ENCODE results near the gene SRSF4. TPM values are rescaled to one million over a fixed set of nuclear protein-coding genes. Genes with fewer than 3 reads are reported as not detected.
A peak's percentile ranks its signal among the peaks of the same experiment; 100 is the strongest.

SRSF4 gene
- total RNA-seq, 1 donor, result 27.9 TPM

- peak overlapping the region; percentile 81 for H3K4me3 ChIP-seq (ENCODE audit: insufficient read depth, low read length)
- DNase-seq (ENCODE audit: insufficient read length, low spot score, missing footprints), result no peak
- H3K27me3 ChIP-seq (ENCODE audit: insufficient read depth, low read length), result no peaks in the 10 kb centered on the region
- no peak for TF ChIP-seq CTCF (IDR thresholded peaks at IDR 0.05; ENCODE audit: extremely low read depth, low read depth, low read length)
- H2AFZ ChIP-seq (ENCODE audit: low read length), result no peak overlapping the region
- H3K4me1 ChIP-seq (ENCODE audit: insufficient read depth, low read length), result peaks cover 12% of the 10 kb centered on the region
- peaks cover 10% of the 10 kb centered on the region for H4K20me1 ChIP-seq (ENCODE audit: insufficient read depth, low read length)
- no peaks in the 10 kb centered on the region for H3K9me3 ChIP-seq (ENCODE audit: low read depth, low read length)
- no peaks in the 10 kb centered on the region for H3K79me2 ChIP-seq (ENCODE audit: insufficient read depth, low read length)
- H3K27ac ChIP-seq (ENCODE audit: low read depth, low read length), result no peak overlapping the region
- H3K4me2 ChIP-seq (ENCODE audit: insufficient read depth, low read length), result peak overlapping the region; percentile 86
- H3K36me3 ChIP-seq (ENCODE audit: insufficient read depth, low read length), result no peaks in the 10 kb centered on the region
Observed at GRCh38 chr1:29121516-29121935, 60.2 kb downstream of the SRSF4 start.

DNA sequence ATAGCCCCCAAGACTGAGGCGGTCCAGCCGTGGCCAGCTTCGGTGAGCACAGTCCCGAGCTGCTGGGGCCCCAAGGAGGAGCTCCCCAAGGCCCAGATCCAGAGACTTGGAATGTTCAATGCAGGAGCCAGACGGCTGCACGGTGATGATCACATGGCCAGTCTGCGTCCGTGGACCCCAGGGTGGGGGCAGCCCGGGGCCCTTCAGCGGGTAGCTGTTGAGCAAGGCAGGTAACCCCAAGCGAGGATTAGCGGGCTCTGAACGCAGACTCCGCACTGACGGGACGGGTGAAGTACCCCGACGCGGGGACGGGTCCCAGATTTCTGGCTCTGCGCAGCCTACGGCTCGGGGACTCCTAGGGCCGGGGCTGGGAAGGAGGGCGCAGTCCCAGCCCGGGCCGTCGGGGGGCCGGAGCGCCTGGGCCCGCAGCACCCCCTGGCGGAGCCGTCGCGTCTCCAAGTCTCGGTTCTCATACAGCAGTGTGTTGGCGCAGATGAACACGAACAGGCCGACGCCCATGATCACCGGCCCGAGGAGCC lies 60.7 kb downstream of the SRSF4 start:
- peaks cover 10% of the 10 kb centered on the region for H4K20me1 ChIP-seq (ENCODE audit: insufficient read depth, low read length)
- peak; percentile 11 for TF ChIP-seq CTCF (IDR thresholded peaks at IDR 0.05; ENCODE audit: extremely low read depth, low read depth, low read length)
- no peak overlapping the region for H3K27ac ChIP-seq (ENCODE audit: low read depth, low read length)
- H3K4me3 ChIP-seq (ENCODE audit: insufficient read depth, low read length), result no peak overlapping the region
- H3K4me1 ChIP-seq (ENCODE audit: insufficient read depth, low read length), result peaks cover 12% of the 10 kb centered on the region
- no peaks in the 10 kb centered on the region for H3K36me3 ChIP-seq (ENCODE audit: insufficient read depth, low read length)
- H3K9me3 ChIP-seq (ENCODE audit: low read depth, low read length), result no peaks in the 10 kb centered on the region
- no peak overlapping the region for H3K4me2 ChIP-seq (ENCODE audit: insufficient read depth, low read length)
- H3K27me3 ChIP-seq (ENCODE audit: insufficient read depth, low read length), result no peaks in the 10 kb centered on the region
- H3K79me2 ChIP-seq (ENCODE audit: insufficient read depth, low read length), result no peaks in the 10 kb centered on the region
- H2AFZ ChIP-seq (ENCODE audit: low read length), result no peak overlapping the region
- DNase-seq (ENCODE audit: insufficient read length, low spot score, missing footprints), result peak; percentile 93

- H3K4me3 ChIP-seq (ENCODE audit: insufficient read depth, low read length), result no peak overlapping the region
- peak; percentile 79 for DNase-seq (ENCODE audit: insufficient read length, low spot score, missing footprints)
- peaks cover 10% of the 10 kb centered on the region for H4K20me1 ChIP-seq (ENCODE audit: insufficient read depth, low read length)
- no peak overlapping the region for H2AFZ ChIP-seq (ENCODE audit: low read length)
- no peak overlapping the region for H3K4me2 ChIP-seq (ENCODE audit: insufficient read depth, low read length)
- H3K9me3 ChIP-seq (ENCODE audit: low read depth, low read length), result no peaks in the 10 kb centered on the region
- H3K79me2 ChIP-seq (ENCODE audit: insufficient read depth, low read length), result no peaks in the 10 kb centered on the region
- H3K4me1 ChIP-seq (ENCODE audit: insufficient read depth, low read length), result peaks cover 12% of the 10 kb centered on the region
- no peak for TF ChIP-seq CTCF (IDR thresholded peaks at IDR 0.05; ENCODE audit: extremely low read depth, low read depth, low read length)
- no peaks in the 10 kb centered on the region for H3K27me3 ChIP-seq (ENCODE audit: insufficient read depth, low read length)
- H3K36me3 ChIP-seq (ENCODE audit: insufficient read depth, low read length), result no peaks in the 10 kb centered on the region
- no peak overlapping the region for H3K27ac ChIP-seq (ENCODE audit: low read depth, low read length)
Observed at GRCh38 chr1:29120367-29120766, 61.3 kb downstream of the SRSF4 start.

DNA sequence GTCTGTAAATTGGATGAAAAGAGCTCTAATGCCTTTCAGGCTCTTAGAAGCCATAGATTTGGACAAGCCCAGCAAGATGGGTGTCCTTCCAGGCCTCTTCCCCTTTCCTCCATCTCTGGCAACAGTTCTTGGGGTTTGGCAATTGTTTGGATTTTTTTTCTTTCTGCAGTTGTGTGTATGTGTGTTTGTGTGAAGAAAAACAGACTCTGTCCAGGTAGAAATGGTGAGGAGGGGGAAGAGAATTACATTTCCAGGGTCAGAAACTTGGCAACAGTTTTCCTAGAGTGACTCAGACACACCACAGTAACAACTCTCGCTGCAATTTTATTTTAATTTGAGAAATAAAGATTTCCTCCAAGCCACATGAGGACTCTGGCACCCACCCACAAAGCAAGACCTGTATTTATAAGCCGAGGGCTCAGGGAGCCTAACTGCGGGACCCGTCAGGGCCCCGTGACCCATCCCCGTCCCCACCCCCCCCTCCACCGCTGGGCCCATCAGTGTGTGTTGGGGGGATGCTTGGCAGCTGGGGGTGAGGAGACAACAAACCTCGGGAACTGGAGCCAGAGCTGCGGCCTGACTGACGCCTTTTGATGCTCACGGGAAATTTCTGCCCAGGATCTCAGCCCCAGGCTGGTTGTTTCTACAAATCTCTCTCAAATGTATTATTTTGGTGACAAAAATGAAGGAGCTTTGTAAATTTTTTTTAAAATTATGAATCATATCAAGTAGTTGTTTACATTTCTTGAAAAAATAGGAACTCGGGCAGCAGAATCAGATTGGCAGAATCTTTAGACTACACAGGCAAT lies 62.4 kb downstream of the SRSF4 start:
- H3K79me2 ChIP-seq (ENCODE audit: insufficient read depth, low read length), result no peaks in the 10 kb centered on the region
- H3K36me3 ChIP-seq (ENCODE audit: insufficient read depth, low read length), result no peaks in the 10 kb centered on the region
- no peak for TF ChIP-seq CTCF (IDR thresholded peaks at IDR 0.05; ENCODE audit: extremely low read depth, low read depth, low read length)
- H3K9me3 ChIP-seq (ENCODE audit: low read depth, low read length), result no peaks in the 10 kb centered on the region
- no peaks in the 10 kb centered on the region for H3K27me3 ChIP-seq (ENCODE audit: insufficient read depth, low read length)
- H3K4me2 ChIP-seq (ENCODE audit: insufficient read depth, low read length), result no peak overlapping the region
- H2AFZ ChIP-seq (ENCODE audit: low read length), result no peak overlapping the region
- peaks cover 10% of the 10 kb centered on the region for H4K20me1 ChIP-seq (ENCODE audit: insufficient read depth, low read length)
- peak; percentile 68 for DNase-seq (ENCODE audit: insufficient read length, low spot score, missing footprints)
- peaks cover 12% of the 10 kb centered on the region for H3K4me1 ChIP-seq (ENCODE audit: insufficient read depth, low read length)
- no peak overlapping the region for H3K27ac ChIP-seq (ENCODE audit: low read depth, low read length)
- H3K4me3 ChIP-seq (ENCODE audit: insufficient read depth, low read length), result no peak overlapping the region

Measured in osteoblast (primary cell).